ENCODE results near the gene E2F6.

DNA sequence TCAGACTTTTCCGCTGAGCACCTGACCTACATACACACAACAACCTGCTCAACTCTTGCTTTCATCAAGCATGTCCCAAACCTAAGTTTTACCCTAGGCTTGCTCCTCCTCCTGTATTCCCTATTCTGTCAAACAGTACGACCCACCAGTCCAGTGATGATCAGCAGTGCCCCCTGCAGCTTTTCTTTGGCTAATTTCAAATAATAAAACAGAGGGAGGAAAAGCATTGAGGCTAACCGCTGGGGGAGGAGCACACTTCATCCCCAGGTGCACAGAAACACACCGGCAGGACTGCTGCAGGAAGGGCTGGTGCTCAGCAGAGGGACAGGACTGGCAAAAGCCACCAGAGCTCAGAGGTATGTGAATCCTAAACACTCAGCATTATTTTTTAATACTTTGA, 21.2 kb downstream of the E2F6 start:
- TF ChIP-seq, protein P1, sequence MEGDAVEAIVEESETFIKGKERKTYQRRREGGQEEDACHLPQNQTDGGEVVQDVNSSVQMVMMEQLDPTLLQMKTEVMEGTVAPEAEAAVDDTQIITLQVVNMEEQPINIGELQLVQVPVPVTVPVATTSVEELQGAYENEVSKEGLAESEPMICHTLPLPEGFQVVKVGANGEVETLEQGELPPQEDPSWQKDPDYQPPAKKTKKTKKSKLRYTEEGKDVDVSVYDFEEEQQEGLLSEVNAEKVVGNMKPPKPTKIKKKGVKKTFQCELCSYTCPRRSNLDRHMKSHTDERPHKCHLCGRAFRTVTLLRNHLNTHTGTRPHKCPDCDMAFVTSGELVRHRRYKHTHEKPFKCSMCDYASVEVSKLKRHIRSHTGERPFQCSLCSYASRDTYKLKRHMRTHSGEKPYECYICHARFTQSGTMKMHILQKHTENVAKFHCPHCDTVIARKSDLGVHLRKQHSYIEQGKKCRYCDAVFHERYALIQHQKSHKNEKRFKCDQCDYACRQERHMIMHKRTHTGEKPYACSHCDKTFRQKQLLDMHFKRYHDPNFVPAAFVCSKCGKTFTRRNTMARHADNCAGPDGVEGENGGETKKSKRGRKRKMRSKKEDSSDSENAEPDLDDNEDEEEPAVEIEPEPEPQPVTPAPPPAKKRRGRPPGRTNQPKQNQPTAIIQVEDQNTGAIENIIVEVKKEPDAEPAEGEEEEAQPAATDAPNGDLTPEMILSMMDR (IDR thresholded peaks at IDR 0.05; ENCODE audit: insufficient read depth, low read depth, low read length), result no peak
- TF ChIP-seq EZH2 (IDR thresholded peaks at IDR 0.05; ENCODE audit: insufficient read depth, low read length), result no peak

Data from astrocyte (in vitro differentiated cells and primary cell).